ENCODE results near the gene MRPS27. TPM values are rescaled to one million over a fixed set of nuclear protein-coding genes. Genes with fewer than 3 reads are reported as not detected.
"Not testable (repeated sequence)": the region's sequence is repeated elsewhere in the genome, so short reads cannot be mapped to it uniquely, and the experiment has no call there.

MRPS27 gene
- total and polyA plus RNA-seq, 4 donors, result 17.6 to 38.7 (median 34.9) TPM

DNA sequence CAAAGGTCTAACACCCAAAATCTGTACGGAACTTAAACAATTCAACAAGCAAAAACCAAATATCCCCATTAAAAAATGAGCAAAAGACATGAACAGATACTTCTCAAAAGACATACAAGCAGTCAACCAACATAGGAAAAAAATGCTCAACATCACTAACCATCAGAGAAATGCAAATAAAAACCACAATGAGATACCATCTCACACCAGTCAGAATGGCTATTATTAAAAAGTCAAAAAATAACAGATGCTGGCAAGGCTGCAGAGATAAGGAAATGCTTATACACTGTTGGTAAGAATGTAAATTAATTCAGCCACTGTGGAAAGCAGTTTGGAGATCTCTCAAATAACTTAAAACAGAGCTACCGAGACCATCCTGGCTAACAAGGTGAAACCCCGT lies 21.9 kb downstream of the MRPS27 start:
- 98% methylated on average over 3 of the region's 3 CpGs for WGBS
- not testable (repeated sequence) for DNase-seq (ENCODE audit: low spot score); H3K9me3 ChIP-seq (ENCODE audit: control insufficient read depth in 4 of 4, low read length in 3 of 4); H3K9ac ChIP-seq (ENCODE audit: low read depth in 1 of 2, low read length in 2 of 2); H3K27me3 ChIP-seq (ENCODE audit: control insufficient read depth in 4 of 4, insufficient read depth in 4 of 4, low read length in 3 of 4); H3K4me3 ChIP-seq (ENCODE audit: low read depth in 1 of 3, low read length in 3 of 3); H3K27ac ChIP-seq (ENCODE audit: low read depth in 1 of 2, low read length in 2 of 2); H3K4me1 ChIP-seq (ENCODE audit: control insufficient read depth in 4 of 4, insufficient read depth in 4 of 4, low read length in 3 of 4)
- peaks cover 2 to 24% (median 4%) of the 10 kb centered on the region in 4 donors for H3K36me3 ChIP-seq (ENCODE audit: control insufficient read depth in 4 of 4, insufficient read depth in 3 of 4, low read depth in 1 of 4, low read length in 3 of 4)

GRCh38 chr5:72296256-72296655 lies 23.8 kb downstream of the MRPS27 start:
- H3K27ac ChIP-seq (ENCODE audit: low read depth in 1 of 2, low read length in 2 of 2), result no peak overlapping the region
- no peak overlapping the region for H3K4me3 ChIP-seq (ENCODE audit: low read depth in 1 of 3, low read length in 3 of 3)
- WGBS, result 96% methylated on average over 2 of the region's 2 CpGs
- no peak for DNase-seq (ENCODE audit: low spot score)
- TF ChIP-seq HNF4A (conservative IDR thresholded peaks at IDR 0.05) (no peak), RAD21 (IDR thresholded peaks at IDR 0.05) (no peak), FOXA1 (IDR thresholded peaks at IDR 0.05) (no peak), NR2F2 (IDR thresholded peaks at IDR 0.05) (no peak), YY1 (IDR thresholded peaks at IDR 0.05) (no peak), EGR1 (IDR thresholded peaks at IDR 0.05; ENCODE audit: low read depth in 2 of 2) (no peak), HNF4G (IDR thresholded peaks at IDR 0.05) (no peak), TAF1 (conservative IDR thresholded peaks at IDR 0.05) (no peak), JUND (IDR thresholded peaks at IDR 0.05) (no peak), GABPA (IDR thresholded peaks at IDR 0.05 in 1 of 2, conservative IDR thresholded peaks at IDR 0.05 in 1 of 2) (no peak), RXRA (IDR thresholded peaks at IDR 0.05) (no peak), SP1 (IDR thresholded peaks at IDR 0.05) (no peak), FOXA2 (IDR thresholded peaks at IDR 0.05) (no peak), ATF3 (IDR thresholded peaks at IDR 0.05) (no peak)
- TF ChIP-seq, protein P1, sequence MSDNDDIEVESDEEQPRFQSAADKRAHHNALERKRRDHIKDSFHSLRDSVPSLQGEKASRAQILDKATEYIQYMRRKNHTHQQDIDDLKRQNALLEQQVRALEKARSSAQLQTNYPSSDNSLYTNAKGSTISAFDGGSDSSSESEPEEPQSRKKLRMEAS (IDR thresholded peaks at IDR 0.05), result no peak
- TF ChIP-seq, protein P2, sequence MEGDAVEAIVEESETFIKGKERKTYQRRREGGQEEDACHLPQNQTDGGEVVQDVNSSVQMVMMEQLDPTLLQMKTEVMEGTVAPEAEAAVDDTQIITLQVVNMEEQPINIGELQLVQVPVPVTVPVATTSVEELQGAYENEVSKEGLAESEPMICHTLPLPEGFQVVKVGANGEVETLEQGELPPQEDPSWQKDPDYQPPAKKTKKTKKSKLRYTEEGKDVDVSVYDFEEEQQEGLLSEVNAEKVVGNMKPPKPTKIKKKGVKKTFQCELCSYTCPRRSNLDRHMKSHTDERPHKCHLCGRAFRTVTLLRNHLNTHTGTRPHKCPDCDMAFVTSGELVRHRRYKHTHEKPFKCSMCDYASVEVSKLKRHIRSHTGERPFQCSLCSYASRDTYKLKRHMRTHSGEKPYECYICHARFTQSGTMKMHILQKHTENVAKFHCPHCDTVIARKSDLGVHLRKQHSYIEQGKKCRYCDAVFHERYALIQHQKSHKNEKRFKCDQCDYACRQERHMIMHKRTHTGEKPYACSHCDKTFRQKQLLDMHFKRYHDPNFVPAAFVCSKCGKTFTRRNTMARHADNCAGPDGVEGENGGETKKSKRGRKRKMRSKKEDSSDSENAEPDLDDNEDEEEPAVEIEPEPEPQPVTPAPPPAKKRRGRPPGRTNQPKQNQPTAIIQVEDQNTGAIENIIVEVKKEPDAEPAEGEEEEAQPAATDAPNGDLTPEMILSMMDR (IDR thresholded peaks at IDR 0.05; ENCODE audit: low read depth, low read length, missing input control), result no peak
- TF ChIP-seq, protein P3, sequence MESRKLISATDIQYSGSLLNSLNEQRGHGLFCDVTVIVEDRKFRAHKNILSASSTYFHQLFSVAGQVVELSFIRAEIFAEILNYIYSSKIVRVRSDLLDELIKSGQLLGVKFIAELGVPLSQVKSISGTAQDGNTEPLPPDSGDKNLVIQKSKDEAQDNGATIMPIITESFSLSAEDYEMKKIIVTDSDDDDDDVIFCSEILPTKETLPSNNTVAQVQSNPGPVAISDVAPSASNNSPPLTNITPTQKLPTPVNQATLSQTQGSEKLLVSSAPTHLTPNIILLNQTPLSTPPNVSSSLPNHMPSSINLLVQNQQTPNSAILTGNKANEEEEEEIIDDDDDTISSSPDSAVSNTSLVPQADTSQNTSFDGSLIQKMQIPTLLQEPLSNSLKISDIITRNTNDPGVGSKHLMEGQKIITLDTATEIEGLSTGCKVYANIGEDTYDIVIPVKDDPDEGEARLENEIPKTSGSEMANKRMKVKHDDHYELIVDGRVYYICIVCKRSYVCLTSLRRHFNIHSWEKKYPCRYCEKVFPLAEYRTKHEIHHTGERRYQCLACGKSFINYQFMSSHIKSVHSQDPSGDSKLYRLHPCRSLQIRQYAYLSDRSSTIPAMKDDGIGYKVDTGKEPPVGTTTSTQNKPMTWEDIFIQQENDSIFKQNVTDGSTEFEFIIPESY (IDR thresholded peaks at IDR 0.05), result no peak
- TF ChIP-seq, protein P4, sequence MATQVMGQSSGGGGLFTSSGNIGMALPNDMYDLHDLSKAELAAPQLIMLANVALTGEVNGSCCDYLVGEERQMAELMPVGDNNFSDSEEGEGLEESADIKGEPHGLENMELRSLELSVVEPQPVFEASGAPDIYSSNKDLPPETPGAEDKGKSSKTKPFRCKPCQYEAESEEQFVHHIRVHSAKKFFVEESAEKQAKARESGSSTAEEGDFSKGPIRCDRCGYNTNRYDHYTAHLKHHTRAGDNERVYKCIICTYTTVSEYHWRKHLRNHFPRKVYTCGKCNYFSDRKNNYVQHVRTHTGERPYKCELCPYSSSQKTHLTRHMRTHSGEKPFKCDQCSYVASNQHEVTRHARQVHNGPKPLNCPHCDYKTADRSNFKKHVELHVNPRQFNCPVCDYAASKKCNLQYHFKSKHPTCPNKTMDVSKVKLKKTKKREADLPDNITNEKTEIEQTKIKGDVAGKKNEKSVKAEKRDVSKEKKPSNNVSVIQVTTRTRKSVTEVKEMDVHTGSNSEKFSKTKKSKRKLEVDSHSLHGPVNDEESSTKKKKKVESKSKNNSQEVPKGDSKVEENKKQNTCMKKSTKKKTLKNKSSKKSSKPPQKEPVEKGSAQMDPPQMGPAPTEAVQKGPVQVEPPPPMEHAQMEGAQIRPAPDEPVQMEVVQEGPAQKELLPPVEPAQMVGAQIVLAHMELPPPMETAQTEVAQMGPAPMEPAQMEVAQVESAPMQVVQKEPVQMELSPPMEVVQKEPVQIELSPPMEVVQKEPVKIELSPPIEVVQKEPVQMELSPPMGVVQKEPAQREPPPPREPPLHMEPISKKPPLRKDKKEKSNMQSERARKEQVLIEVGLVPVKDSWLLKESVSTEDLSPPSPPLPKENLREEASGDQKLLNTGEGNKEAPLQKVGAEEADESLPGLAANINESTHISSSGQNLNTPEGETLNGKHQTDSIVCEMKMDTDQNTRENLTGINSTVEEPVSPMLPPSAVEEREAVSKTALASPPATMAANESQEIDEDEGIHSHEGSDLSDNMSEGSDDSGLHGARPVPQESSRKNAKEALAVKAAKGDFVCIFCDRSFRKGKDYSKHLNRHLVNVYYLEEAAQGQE (IDR thresholded peaks at IDR 0.05), result no peak
- no peaks in the 10 kb centered on the region for H3K27me3 ChIP-seq (ENCODE audit: control insufficient read depth in 4 of 4, insufficient read depth in 4 of 4, low read length in 3 of 4)
- H3K9me3 ChIP-seq (ENCODE audit: control insufficient read depth in 4 of 4, low read length in 3 of 4), result no peaks in the 10 kb centered on the region
- peaks cover 0 to 19% (median 3%) of the 10 kb centered on the region in 4 donors for H3K36me3 ChIP-seq (ENCODE audit: control insufficient read depth in 4 of 4, insufficient read depth in 3 of 4, low read depth in 1 of 4, low read length in 3 of 4)
- peaks cover 0 to 1% (median 0%) of the 10 kb centered on the region in 4 donors for H3K4me1 ChIP-seq (ENCODE audit: control insufficient read depth in 4 of 4, insufficient read depth in 4 of 4, low read length in 3 of 4)
- no peak overlapping the region for H3K9ac ChIP-seq (ENCODE audit: low read depth in 1 of 2, low read length in 2 of 2)

All from liver (tissue), 9 donors.